ENCODE data around the gene SELENOV. TPM values are rescaled to one million over a fixed set of nuclear protein-coding genes. Genes with fewer than 3 reads are reported as not detected.
"Not testable (repeated sequence)": the region's sequence is repeated elsewhere in the genome, so short reads cannot be mapped to it uniquely, and the experiment has no call there.

The SELENOV gene, protein sequence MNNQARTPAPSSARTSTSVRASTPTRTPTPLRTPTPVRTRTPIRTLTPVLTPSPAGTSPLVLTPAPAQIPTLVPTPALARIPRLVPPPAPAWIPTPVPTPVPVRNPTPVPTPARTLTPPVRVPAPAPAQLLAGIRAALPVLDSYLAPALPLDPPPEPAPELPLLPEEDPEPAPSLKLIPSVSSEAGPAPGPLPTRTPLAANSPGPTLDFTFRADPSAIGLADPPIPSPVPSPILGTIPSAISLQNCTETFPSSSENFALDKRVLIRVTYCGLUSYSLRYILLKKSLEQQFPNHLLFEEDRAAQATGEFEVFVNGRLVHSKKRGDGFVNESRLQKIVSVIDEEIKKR
- total RNA-seq: not detected

DNA sequence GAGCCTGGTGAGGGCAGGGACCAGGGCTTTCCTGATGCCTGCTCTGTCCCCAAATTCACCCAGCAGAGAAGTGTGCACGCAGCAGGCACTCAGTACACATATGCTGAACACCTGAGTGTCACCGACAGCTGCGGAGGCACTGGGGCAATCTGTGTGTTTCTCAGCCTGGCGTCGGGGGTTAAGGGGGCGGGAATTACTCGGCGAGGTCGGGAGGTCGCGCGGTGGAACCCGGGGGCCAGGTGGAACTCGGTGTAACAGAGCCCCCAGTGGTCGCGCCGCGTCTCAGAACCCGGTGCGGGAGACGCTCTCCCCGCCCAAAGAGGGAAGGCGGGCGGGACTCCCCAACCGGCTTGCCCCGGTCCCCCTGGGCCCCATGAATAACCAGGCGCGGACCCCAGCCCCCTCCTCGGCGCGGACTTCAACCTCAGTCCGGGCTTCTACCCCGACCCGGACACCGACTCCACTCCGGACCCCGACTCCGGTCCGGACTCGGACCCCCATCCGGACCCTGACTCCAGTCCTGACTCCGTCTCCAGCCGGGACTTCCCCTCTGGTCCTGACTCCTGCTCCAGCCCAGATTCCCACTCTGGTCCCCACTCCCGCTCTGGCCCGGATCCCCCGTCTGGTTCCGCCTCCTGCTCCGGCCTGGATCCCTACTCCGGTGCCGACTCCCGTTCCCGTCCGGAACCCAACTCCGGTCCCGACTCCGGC lies at the start of gene SELENOV:
Gene SELENOV (plus strand): TSS at position 300 of the 711 bp plus-strand sequence. CDS start 74 bp downstream, at position 374.
- no peak for DNase-seq (ENCODE audit: low read depth in 2 of 3, low spot score in 2 of 3)

GRCh38 chr19:39465956-39466747 lies 48.8 kb upstream of the SELENOV start:
- DNase-seq (ENCODE audit: low read depth in 2 of 3, low spot score in 2 of 3): no peak

DNA sequence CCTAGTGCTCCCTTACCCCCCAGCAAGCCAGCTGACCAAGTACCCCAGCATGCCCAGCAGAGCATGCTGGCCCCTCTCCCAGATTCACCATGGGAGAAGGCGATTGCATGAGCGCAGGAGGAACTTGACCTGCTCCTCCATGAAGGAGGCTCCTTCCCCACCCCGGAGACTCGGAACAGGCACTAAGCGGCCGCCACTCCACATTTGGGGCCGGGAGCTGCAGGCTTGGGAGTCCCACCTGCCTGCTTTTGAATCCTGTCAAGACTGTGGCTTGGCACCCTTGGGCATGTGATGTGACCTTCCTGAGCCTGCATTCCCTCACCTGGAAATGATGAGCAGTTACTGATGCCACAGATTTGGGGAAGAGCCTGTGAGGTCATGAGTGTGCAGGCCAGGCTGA lies 47.0 kb upstream of the SELENOV start:
- no peak for DNase-seq (ENCODE audit: low read depth in 2 of 3, low spot score in 2 of 3)

GRCh38 chr19:39469036-39469435 lies 45.9 kb upstream of the SELENOV start:
- no peak for DNase-seq (ENCODE audit: low read depth in 2 of 3, low spot score in 2 of 3)

GRCh38 chr19:39469567-39469966 lies 45.4 kb upstream of the SELENOV start:
- DNase-seq (ENCODE audit: low read depth in 2 of 3, low spot score in 2 of 3): no peak

GRCh38 chr19:39470724-39471339 lies 44.1 kb upstream of the SELENOV start:
- no peak for DNase-seq (ENCODE audit: low read depth in 2 of 3, low spot score in 2 of 3)

GRCh38 chr19:39471756-39472536 lies 43.0 kb upstream of the SELENOV start:
- DNase-seq (ENCODE audit: low read depth in 2 of 3, low spot score in 2 of 3): no peak

DNA sequence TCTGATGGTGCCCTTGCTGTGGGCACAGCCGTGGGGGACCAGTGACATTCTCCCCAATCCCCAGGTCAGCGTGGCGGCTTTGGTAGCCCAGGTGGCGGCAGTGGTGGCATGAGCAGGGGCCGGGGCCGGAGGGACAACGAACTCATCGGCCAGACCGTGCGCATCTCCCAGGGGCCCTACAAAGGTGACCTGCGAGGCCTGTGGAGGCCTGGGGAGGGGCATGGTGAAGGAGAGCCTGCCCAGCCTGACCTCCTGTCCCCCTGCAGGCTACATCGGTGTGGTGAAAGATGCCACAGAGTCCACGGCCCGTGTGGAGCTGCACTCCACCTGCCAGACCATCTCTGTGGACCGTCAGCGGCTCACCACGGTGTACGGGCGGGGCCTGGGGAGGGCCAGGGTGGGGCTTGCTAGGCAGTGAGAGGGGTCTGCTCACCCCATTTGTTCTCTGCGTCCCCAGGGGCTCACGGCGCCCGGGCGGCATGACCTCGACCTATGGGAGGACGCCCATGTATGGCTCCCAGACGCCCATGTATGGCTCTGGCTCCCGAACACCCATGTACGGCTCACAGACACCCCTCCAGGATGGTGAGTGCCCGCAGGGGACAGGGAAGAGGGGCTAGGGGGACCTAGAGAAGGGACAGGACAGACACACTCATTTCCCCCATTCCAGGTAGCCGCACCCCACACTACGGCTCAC lies 42.0 kb upstream of the SELENOV start:
- no peak for DNase-seq (ENCODE audit: low read depth in 2 of 3, low spot score in 2 of 3)

- no peak for DNase-seq (ENCODE audit: low read depth in 2 of 3, low spot score in 2 of 3)
Measured at GRCh38 chr19:39473443-39473960, 41.4 kb upstream of the SELENOV start.

DNA sequence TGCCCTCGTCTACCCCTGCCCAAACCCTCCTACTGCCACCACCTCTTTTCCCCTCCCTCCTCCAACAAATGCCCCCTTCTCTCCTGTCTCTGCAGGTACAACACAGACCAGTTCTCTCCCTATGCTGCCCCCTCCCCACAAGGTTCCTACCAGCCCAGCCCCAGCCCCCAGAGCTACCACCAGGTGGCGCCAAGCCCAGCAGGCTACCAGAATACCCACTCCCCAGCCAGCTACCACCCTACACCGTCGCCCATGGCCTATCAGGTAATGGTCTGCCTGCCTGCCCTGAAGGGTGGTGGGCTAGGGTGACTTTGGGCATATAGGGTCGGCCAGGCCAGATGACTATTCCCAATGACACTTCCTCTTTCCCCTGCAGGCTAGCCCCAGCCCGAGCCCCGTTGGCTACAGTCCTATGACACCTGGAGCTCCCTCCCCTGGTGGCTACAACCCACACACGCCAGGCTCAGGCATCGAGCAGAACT lies 40.8 kb upstream of the SELENOV start:
- DNase-seq (ENCODE audit: low read depth in 2 of 3, low spot score in 2 of 3): peak; percentile 54 to 73 (median 64)

- no peak for DNase-seq (ENCODE audit: low read depth in 2 of 3, low spot score in 2 of 3)
Measured at GRCh38 chr19:39475748-39476147, 39.2 kb upstream of the SELENOV start.

DNA sequence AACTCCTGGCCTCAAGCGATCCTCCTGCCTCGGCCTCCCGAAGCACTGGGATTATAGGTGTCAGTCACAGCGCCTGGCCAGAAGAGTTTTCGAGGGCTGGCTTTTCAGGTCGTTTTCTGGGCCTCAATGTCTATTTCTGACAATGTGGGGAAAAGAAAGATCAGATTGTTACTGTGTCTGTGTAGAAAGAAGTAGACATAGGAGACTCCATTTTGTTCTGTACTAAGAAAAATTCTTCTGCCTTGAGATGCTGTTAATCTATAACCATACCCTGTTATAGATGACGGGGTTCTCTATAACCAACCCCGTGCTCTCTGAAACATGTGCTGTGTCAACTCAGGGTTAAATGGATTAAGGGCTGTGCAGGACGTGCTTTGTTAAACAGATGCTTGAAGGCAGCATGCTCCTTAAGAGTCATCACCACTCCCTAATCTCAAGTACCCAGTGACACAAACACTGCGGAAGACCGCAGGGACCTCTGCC lies 35.6 kb upstream of the SELENOV start:
- DNase-seq (ENCODE audit: low read depth in 2 of 3, low spot score in 2 of 3): not testable (repeated sequence)

DNA sequence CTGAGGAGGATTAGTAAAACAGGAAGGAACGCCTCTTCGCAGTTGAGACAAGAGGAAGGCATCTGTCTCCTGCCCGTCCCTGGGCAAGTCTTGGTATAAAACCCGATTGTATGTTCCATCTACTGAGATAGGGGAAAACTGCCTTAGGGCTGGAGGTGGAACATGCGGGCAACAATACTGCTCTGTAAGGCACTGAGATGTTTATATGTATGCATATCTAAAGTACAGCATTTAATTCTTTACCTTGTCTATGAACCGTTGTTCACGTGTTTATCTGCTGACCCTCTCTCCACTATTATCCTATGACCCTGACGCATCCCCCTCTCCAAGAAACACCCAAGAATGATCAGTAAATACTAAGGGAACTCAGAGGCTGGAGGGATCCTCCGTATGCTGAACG lies 35.0 kb upstream of the SELENOV start:
- no peak for DNase-seq (ENCODE audit: low read depth in 2 of 3, low spot score in 2 of 3)

DNA sequence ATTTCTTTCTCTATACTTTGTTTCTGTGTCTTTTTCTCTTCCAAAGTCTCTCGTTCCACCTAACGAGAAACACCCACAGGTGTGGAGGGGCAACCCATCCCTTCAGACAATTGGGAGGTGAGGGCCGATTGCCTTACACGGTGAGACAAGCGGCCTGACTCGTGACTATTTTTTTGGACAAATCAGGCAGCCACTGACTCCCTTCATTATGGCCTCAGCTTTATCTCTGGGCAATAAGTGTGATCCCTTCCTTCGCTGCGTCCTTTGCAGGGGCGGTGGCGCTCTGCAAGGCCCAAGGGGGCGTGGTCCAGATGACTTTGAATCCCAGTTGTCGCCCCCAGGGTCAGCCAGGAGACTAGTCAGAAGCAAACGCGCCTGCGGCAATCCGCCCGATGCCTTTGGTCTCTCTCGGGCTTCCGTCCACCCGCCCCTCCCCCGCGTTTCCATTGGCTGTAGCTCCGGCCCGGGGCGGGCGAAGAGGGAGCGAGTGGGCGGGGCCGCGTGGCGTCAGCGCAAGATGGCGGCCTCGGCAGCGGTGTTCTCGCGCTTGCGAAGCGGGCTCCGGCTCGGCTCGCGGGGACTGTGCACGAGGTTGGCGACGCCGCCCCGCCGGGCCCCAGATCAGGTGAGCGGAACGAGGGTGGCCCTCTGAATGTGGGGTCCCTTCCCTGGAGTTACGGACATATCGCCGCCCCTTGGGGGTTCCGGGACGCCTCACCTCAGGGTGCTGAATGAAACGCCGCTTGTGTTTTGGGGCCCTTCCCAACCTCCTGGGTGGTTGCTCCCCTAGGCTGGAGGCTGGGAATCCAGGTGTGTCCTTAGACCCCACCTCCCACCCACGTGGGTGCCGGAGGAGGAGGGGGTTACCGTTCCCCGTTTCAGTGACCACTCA lies 34.4 kb upstream of the SELENOV start, which contains the start of gene TIMM50:
Gene TIMM50 (plus strand): TSS at position 502 of the 892 bp plus-strand sequence. CDS start 16 bp downstream, at position 518.
- DNase-seq (ENCODE audit: low read depth in 2 of 3, low spot score in 2 of 3): peak; percentile 85 to 98 (median 95)

DNA sequence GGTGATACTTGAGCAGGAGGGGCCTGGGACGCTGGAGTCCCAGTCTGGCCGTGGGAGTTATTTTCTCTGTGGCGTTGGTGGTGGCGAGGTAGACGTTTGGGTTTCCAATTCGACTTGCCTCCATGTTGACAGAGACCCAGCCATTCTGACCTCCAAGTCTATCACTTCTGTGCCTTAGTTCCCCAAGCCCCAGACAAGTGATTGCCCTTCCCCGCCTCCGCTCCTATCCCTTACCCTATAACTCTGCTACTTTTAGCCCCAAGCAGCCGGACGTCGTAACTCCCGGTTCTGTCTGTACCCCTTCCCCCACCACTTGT lies 33.8 kb upstream of the SELENOV start:
- DNase-seq (ENCODE audit: low read depth in 2 of 3, low spot score in 2 of 3): peak in 1 of 3 donors; percentile 10

DNA sequence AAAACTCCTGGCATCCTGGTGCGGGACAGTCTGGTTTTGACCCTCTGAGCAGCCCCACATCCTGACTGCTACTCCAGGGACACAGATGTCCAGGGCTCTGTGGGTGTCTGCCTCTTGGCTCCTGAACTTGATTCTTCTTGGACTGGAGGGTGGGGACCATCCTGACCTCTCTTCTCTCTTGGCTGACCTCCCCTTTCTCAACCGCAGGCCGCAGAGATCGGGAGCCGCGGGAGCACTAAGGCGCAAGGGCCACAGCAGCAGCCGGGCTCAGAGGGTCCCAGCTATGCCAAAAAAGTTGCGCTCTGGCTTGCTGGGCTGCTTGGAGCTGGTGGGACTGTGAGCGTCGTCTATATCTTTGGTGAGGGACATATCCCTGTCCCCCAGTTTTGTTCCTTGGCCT lies 33.3 kb upstream of the SELENOV start:
- DNase-seq (ENCODE audit: low read depth in 2 of 3, low spot score in 2 of 3): no peak

- DNase-seq (ENCODE audit: low read depth in 2 of 3, low spot score in 2 of 3): no peak
Measured at GRCh38 chr19:39483141-39483540, 31.8 kb upstream of the SELENOV start.

DNA sequence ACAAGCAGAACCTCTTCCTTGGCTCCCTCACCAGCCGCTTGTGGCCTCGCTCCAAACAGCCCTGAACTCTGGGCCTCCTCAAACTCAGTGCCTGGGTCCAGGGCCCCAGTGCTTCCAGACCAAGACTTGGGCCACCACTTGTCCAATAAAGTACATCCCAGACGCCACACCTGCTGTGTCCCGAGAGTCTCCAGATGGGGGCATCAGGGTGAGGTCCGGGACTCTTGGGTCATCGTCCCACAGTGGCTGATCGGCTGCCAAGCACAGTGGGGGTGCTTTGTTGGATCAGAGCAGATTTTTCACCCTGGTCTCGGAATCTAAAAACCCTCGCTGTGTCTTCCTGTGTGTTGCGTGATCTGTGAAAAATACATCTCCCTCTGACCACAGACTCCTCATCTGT lies 25.2 kb upstream of the SELENOV start:
- no peak for DNase-seq (ENCODE audit: low read depth in 2 of 3, low spot score in 2 of 3)

Data from hematopoietic multipotent progenitor cell (in vitro differentiated cells).